CD14-positive monocyte (primary cell): ENCODE results near the gene IL5RA. TPM values are rescaled to one million over a fixed set of nuclear protein-coding genes. Genes with fewer than 3 reads are reported as not detected.

ENCODE experiments used
- DNase-seq, 3 donors: peaks; one replicate each; pipeline ENCODE4 v3.0.0-alpha.2; 2011 to 2022
- H2AFZ ChIP-seq: 2 replicates; pipeline ENCODE4 v1.6.0; 2012; ENCODE audit warnings: mild to moderate bottlenecking, low read depth, low read length, inconsistent platforms; ENCODE audit not compliant: insufficient read depth, poor library complexity, severe bottlenecking
- H3K27ac ChIP-seq, 2 donors: 1 replicate in 1 of 2; 2 replicates in 1 of 2; pipeline ENCODE4 v1.5.1; 2012 to 2013; ENCODE audit warnings: low read length in 2 of 2, control low read depth in 1 of 2, inconsistent platforms in 1 of 2, low read depth in 1 of 2, mild to moderate bottlenecking in 1 of 2
- H3K27me3 ChIP-seq, 2 donors: one replicate each; pipeline versions ENCODE4 v1.6.0 to v1.6.1; 2011 to 2013; ENCODE audit warnings: low read length in 2 of 2; ENCODE audit not compliant: control insufficient read depth in 2 of 2, insufficient read depth in 2 of 2
- H3K36me3 ChIP-seq, 2 donors: replicated peaks in 1 of 2; 1 replicate in 1 of 2; 2 replicates in 1 of 2; pipeline versions ENCODE4 v1.5.1 to v1.6.1; 2012 to 2013; ENCODE audit warnings: low read length in 2 of 2, control low read depth in 1 of 2, inconsistent platforms in 1 of 2, mild to moderate bottlenecking in 1 of 2; ENCODE audit not compliant: insufficient read depth in 2 of 2, control insufficient read depth in 1 of 2
- H3K4me1 ChIP-seq, 2 donors: 1 replicate in 1 of 2; 2 replicates in 1 of 2; pipeline versions ENCODE4 v1.5.1 to v1.6.1; 2012 to 2013; ENCODE audit warnings: low read length in 2 of 2, control low read depth in 1 of 2, inconsistent platforms in 1 of 2, mild to moderate bottlenecking in 1 of 2, moderate library complexity in 1 of 2; ENCODE audit not compliant: insufficient read depth in 2 of 2, control insufficient read depth in 1 of 2
- H3K4me2 ChIP-seq: replicated peaks from 2 replicates; pipeline ENCODE3; 2012; ENCODE audit warnings: low read length, moderate library complexity, mild to moderate bottlenecking; ENCODE audit not compliant: poor library complexity, severe bottlenecking; ENCODE audit errors: extremely low read depth
- H3K4me3 ChIP-seq, 3 experiments: fragments of 200-600 bp in 1 of 3; sonication (generic) in 1 of 3; replicated peaks in 1 of 3; 1 replicate in 2 of 3; 2 replicates in 1 of 3; pipeline ENCODE4 v1.5.1; 2011 to 2013; ENCODE audit warnings: low read length in 3 of 3, mild to moderate bottlenecking in 3 of 3, control low read depth in 2 of 3, low read depth in 2 of 3, inconsistent platforms in 1 of 3, moderate library complexity in 1 of 3
- H3K79me2 ChIP-seq: 2 replicates; pipeline ENCODE4 v1.6.0; 2012; ENCODE audit warnings: mild to moderate bottlenecking, control low read depth, inconsistent platforms, low read length, moderate library complexity; ENCODE audit not compliant: insufficient read depth
- H3K9ac ChIP-seq: 2 replicates; pipeline ENCODE4 v1.6.0; 2017; ENCODE audit warnings: low read length, mild to moderate bottlenecking; ENCODE audit not compliant: insufficient read depth, poor library complexity, severe bottlenecking
- H3K9me3 ChIP-seq, 2 donors: replicated peaks in 1 of 2; 1 replicate in 1 of 2; 2 replicates in 1 of 2; pipeline versions ENCODE4 v1.5.1 to v1.6.1; 2012 to 2013; ENCODE audit warnings: low read length in 2 of 2, control low read depth in 1 of 2; ENCODE audit not compliant: control insufficient read depth in 1 of 2, insufficient read depth in 1 of 2
- H4K20me1 ChIP-seq: 2 replicates; pipeline ENCODE4 v1.6.0; 2012; ENCODE audit warnings: mild to moderate bottlenecking, low read length, control low read depth, moderate library complexity; ENCODE audit not compliant: insufficient read depth
- H3K27ac Mint-ChIP-seq, 7 donors: one replicate each; pipeline ENCODE4 v1.8.0; 2020; ENCODE audit warnings: mild to moderate bottlenecking in 7 of 7, mixed read lengths in 7 of 7, moderate library complexity in 6 of 7, inconsistent platforms in 2 of 7
- H3K27me3 Mint-ChIP-seq, 3 donors: one replicate each; pipeline ENCODE4 v1.8.0; 2021 to 2022; ENCODE audit warnings: low read depth in 3 of 3, mild to moderate bottlenecking in 3 of 3, mixed read lengths in 3 of 3, moderate library complexity in 3 of 3, inconsistent platforms in 1 of 3
- H3K36me3 Mint-ChIP-seq, 2 donors: one replicate each; pipeline ENCODE4 v1.8.0; 2020; ENCODE audit warnings: mixed read lengths in 2 of 2, inconsistent platforms in 1 of 2, mild to moderate bottlenecking in 1 of 2
- H3K4me1 Mint-ChIP-seq: one replicate; pipeline ENCODE4 v1.8.0; 2020; ENCODE audit warnings: mild to moderate bottlenecking, mixed read lengths
- H3K4me3 Mint-ChIP-seq, 2 donors: one replicate each; pipeline ENCODE4 v1.8.0; 2020; ENCODE audit warnings: mild to moderate bottlenecking in 2 of 2, mixed read lengths in 2 of 2, moderate library complexity in 1 of 2
- H3K9me3 Mint-ChIP-seq, 7 donors: one replicate each; pipeline ENCODE4 v1.8.0; 2020 to 2022; ENCODE audit warnings: mixed read lengths in 7 of 7, mild to moderate bottlenecking in 6 of 7, moderate library complexity in 6 of 7, inconsistent platforms in 2 of 7
- WGBS: methylation state at CpG from one replicate; pipeline ENCODE4 v1.1.5; 2013; ENCODE audit warnings: missing lambda C conversion rate; ENCODE audit not compliant: insufficient coverage; 5-methylcytosine and 5-hydroxymethylcytosine counted together
- intact Hi-C, 2 donors: fragments of 100-400 bp; cut with micrococcal nuclease; formaldehyde crosslinking; loops; one replicate each; pipeline versions ENCODE4 v1.15.0 to v1.15.1; 2023
- polyA minus RNA-seq: library from RNA; depleted of rRNA, polyadenylated mRNA; stranded (reverse); fragments of >200 nt; gene quantifications from 2 replicates; pipeline ENCODE4 v1.2.3, GENCODE V29; 2012
- polyA plus RNA-seq, 3 donors: library from polyadenylated mRNA; depleted of rRNA in 1 of 3; unstranded in 2 of 3; stranded (reverse) in 1 of 3; fragments of 300-500 nt in 2 of 3; fragments of >200 nt in 1 of 3; fragmentation: Illumina TruSeq in 2 of 3; gene quantifications; 1 replicate in 2 of 3; 2 replicates in 1 of 3; pipeline ENCODE4 v1.2.3, GENCODE V29; 2012 to 2021
- total RNA-seq, 12 experiments: library from RNA in 1 of 12; stranded (reverse) in 1 of 12; fragments of 120-200 nt in 1 of 12; gene quantifications; one replicate each; pipeline ENCODE4 v1.2.4 and lab custom pipeline; 2013 to 2026; ENCODE audit warnings: mixed read lengths in 6 of 12, inconsistent platforms in 1 of 12
- TF ChIP-seq, protein P1 (sequence below): fragments of 200-600 bp; IDR thresholded peaks from one replicate; pipeline ENCODE4 v1.8.0; 2022; ENCODE audit warnings: antibody characterized with exemption, mild to moderate bottlenecking

IL5RA gene, protein sequence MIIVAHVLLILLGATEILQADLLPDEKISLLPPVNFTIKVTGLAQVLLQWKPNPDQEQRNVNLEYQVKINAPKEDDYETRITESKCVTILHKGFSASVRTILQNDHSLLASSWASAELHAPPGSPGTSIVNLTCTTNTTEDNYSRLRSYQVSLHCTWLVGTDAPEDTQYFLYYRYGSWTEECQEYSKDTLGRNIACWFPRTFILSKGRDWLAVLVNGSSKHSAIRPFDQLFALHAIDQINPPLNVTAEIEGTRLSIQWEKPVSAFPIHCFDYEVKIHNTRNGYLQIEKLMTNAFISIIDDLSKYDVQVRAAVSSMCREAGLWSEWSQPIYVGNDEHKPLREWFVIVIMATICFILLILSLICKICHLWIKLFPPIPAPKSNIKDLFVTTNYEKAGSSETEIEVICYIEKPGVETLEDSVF
- not detected for total RNA-seq (2013)
- polyA plus RNA-seq (not detected), polyA minus RNA-seq (0.14 and 0.56 TPM in 2 replicates), total RNA-seq (lab: John Stamatoyannopoulos, UW) (0 to 2.6 (median 0.25) reads per million in 11 experiments)

DNA sequence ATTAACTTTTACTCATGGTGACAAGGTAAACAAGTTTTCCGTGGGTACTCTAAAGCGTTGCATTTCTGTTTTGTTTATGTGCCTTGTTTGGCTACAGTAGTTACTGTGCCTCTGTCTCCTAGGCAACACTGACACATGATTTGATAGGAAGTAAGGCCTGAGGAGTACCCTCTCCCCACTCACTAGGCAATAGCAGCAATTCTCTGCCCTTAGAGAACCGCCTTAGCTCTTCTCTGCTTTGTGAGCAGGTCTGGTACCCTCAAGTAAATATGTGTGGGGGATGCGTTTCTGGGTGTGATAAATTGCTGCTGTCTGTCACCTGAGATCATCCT is at the start of gene IL5RA:
Gene IL5RA (minus strand): TSS at position 76 of the 332 bp plus-strand sequence. CDS start 5,390 bp downstream, outside the sequence.
- Histone ChIP-seq H4K20me1 (no peaks in the 10 kb centered on the region), H3K4me2 (no peak within 1 kb of the TSS), H3K27me3 (no peaks in the 10 kb centered on the region), H3K4me1 (no peaks in the 10 kb centered on the region), H3K9ac (no peak within 1 kb of the TSS), H2AFZ (no peak within 1 kb of the TSS), H3K27ac (no peak within 1 kb of the TSS), H3K36me3 (no peaks in the 10 kb centered on the region), H3K79me2 (no peaks in the 10 kb centered on the region), H3K9me3 (no peaks in the 10 kb centered on the region), H3K4me3 (no peak within 1 kb of the TSS)
- Mint-ChIP-seq H3K4me1 (peaks cover 5% of the 10 kb centered on the region), H3K36me3 (no peaks in the 10 kb centered on the region), H3K9me3 (peaks cover 0 to 3% (median 0%) of the 10 kb centered on the region in 7 donors), H3K4me3 (peak within 1 kb of the TSS in 1 of 2 donors; percentile 30), H3K27ac (peak within 1 kb of the TSS in 4 of 7 donors; percentile 1 to 65 (median 10)), H3K27me3 (peaks cover 2 to 5% (median 3%) of the 10 kb centered on the region in 3 donors)
- no CpG with 5 or more reads among the region's 4 CpGs for WGBS
- DNase-seq, result peak in 1 of 3 donors; percentile 5
- intact Hi-C loops, result no loop called here
- TF ChIP-seq, protein P1, sequence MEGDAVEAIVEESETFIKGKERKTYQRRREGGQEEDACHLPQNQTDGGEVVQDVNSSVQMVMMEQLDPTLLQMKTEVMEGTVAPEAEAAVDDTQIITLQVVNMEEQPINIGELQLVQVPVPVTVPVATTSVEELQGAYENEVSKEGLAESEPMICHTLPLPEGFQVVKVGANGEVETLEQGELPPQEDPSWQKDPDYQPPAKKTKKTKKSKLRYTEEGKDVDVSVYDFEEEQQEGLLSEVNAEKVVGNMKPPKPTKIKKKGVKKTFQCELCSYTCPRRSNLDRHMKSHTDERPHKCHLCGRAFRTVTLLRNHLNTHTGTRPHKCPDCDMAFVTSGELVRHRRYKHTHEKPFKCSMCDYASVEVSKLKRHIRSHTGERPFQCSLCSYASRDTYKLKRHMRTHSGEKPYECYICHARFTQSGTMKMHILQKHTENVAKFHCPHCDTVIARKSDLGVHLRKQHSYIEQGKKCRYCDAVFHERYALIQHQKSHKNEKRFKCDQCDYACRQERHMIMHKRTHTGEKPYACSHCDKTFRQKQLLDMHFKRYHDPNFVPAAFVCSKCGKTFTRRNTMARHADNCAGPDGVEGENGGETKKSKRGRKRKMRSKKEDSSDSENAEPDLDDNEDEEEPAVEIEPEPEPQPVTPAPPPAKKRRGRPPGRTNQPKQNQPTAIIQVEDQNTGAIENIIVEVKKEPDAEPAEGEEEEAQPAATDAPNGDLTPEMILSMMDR, result no peak

DNA sequence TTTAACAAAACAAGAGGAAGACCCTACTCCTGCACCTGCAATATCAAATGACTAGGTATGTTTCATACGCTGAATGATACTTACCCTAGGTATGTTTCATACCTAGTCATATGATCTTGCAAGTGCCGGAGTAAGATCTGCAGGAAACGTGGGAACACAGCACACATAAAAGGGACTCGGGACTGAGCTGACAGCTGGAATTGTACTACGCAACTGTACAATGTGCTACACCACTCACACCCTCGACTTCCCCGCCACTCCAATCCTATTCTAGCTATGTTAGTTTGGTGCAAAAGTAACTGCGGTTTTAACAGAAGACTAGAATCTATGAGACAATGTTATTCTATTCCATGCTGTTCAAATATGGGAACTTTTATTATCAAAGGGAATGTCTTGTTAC is 47.3 kb upstream of the IL5RA start:
- peak overlapping the region in 1 of 7 donors; percentile 17 for H3K27ac Mint-ChIP-seq
- Histone ChIP-seq H3K27ac (no peak overlapping the region), H3K36me3 (peaks cover 93 to 100% of the 10 kb centered on the region in 2 donors), H3K4me1 (no peaks in the 10 kb centered on the region), H3K4me2 (no peak overlapping the region), H3K79me2 (no peaks in the 10 kb centered on the region), H3K9ac (no peak overlapping the region), H3K9me3 (no peaks in the 10 kb centered on the region), H2AFZ (no peak overlapping the region), H4K20me1 (peaks cover 44% of the 10 kb centered on the region), H3K27me3 (no peaks in the 10 kb centered on the region), H3K4me3 (no peak overlapping the region)
- H3K9me3 Mint-ChIP-seq, result no peaks in the 10 kb centered on the region
- TF ChIP-seq, protein P1, result no peak
- H3K36me3 Mint-ChIP-seq, result peaks cover 83 to 89% of the 10 kb centered on the region in 2 donors
- no peaks in the 10 kb centered on the region for H3K27me3 Mint-ChIP-seq
- intact Hi-C loops, result no loop called here
- DNase-seq, result no peak
- no peaks in the 10 kb centered on the region for H3K4me1 Mint-ChIP-seq
- WGBS, result 100% methylated on average over 3 of the region's 8 CpGs
- no peak overlapping the region for H3K4me3 Mint-ChIP-seq
